HG03095 (cell line): ENCODE data around the gene ANO3.

Experiments used
- ATAC-seq: cut with Tn5 transposase; IDR thresholded peaks from one replicate; pipeline ENCODE4 v1.9.1; 2021; ENCODE audit warnings: moderate library complexity; ENCODE audit not compliant: unreplicated experiment

Gene ANO3

GRCh38 chr11:26483108-26483507, 151.2 kb downstream of the ANO3 start:
- no peak for ATAC-seq

- ATAC-seq = no peak
Measured at GRCh38 chr11:26490546-26490945, 158.6 kb downstream of the ANO3 start.

- no peak for ATAC-seq
Measured at GRCh38 chr11:26493616-26494015, 161.7 kb downstream of the ANO3 start.

GRCh38 chr11:26507229-26507628, 175.3 kb downstream of the ANO3 start:
- ATAC-seq = no peak

- ATAC-seq = no peak
Measured at GRCh38 chr11:26510164-26510563, 178.2 kb downstream of the ANO3 start.

GRCh38 chr11:26510756-26511155, 178.8 kb downstream of the ANO3 start:
- no peak for ATAC-seq

- no peak for ATAC-seq
Measured at GRCh38 chr11:26512196-26512595, 180.3 kb downstream of the ANO3 start.

- no peak for ATAC-seq
Measured at GRCh38 chr11:26519469-26519868, 187.5 kb downstream of the ANO3 start.

- ATAC-seq = no peak
Measured at GRCh38 chr11:26522912-26523610, 191.1 kb downstream of the ANO3 start.

- no peak for ATAC-seq
Measured at GRCh38 chr11:26527685-26528084, 195.8 kb downstream of the ANO3 start.

- ATAC-seq = no peak
Measured at GRCh38 chr11:26537341-26537740, 205.4 kb downstream of the ANO3 start.

GRCh38 chr11:26539517-26539916, 207.6 kb downstream of the ANO3 start:
- ATAC-seq = no peak

GRCh38 chr11:26541870-26542269, 209.9 kb downstream of the ANO3 start:
- ATAC-seq = no peak

GRCh38 chr11:26549176-26549575, 217.2 kb downstream of the ANO3 start:
- ATAC-seq = no peak

- ATAC-seq = no peak
Measured at GRCh38 chr11:26550022-26550421, 218.1 kb downstream of the ANO3 start.

GRCh38 chr11:26551186-26551801, 219.4 kb downstream of the ANO3 start:
- ATAC-seq = no peak

GRCh38 chr11:26553182-26553581, 221.3 kb downstream of the ANO3 start:
- ATAC-seq = no peak

GRCh38 chr11:26554455-26554854, 222.5 kb downstream of the ANO3 start:
- ATAC-seq = no peak

- no peak for ATAC-seq
Measured at GRCh38 chr11:26556582-26556981, 224.7 kb downstream of the ANO3 start.

- no peak for ATAC-seq
Measured at GRCh38 chr11:26557666-26558065, 225.7 kb downstream of the ANO3 start.

GRCh38 chr11:26558190-26558589, 226.3 kb downstream of the ANO3 start:
- ATAC-seq = no peak

- ATAC-seq = no peak
Measured at GRCh38 chr11:26569646-26570045, 237.7 kb downstream of the ANO3 start.
